Superior temporal gyrus (tissue), 1 donor: ENCODE measurements around the gene RGS19.
"Not testable (repeated sequence)": the region's sequence is repeated elsewhere in the genome, so short reads cannot be mapped to it uniquely, and the experiment has no call there.

Experiments used
- DNase-seq: peaks from one replicate; pipeline ENCODE4 v3.0.0-alpha.2; 2016; ENCODE audit errors: extremely low spot score

The RGS19 gene

GRCh38 chr20:64079273-64080012 lies at the start of gene RGS19:
RGS19 (minus strand) TSS chr20:64079518; CDS start chr20:64076886, 2,632 bp downstream.
- DNase-seq = no peak

GRCh38 chr20:64123517-64123916 lies 44.2 kb upstream of the RGS19 start:
- DNase-seq = not testable (repeated sequence)

GRCh38 chr20:64122927-64123326 lies 43.6 kb upstream of the RGS19 start:
- not testable (repeated sequence) for DNase-seq

GRCh38 chr20:64121586-64121985 lies 42.3 kb upstream of the RGS19 start:
- DNase-seq = no peak

GRCh38 chr20:64119681-64120341 lies 40.5 kb upstream of the RGS19 start:
- no peak for DNase-seq

- DNase-seq = no peak
Observed at GRCh38 chr20:64119301-64119680, 40.0 kb upstream of the RGS19 start.

GRCh38 chr20:64117432-64117777 lies 38.1 kb upstream of the RGS19 start:
- not testable (repeated sequence) for DNase-seq

- DNase-seq = no peak
Observed at GRCh38 chr20:64116541-64117431, 37.5 kb upstream of the RGS19 start.

GRCh38 chr20:64116016-64116415 lies 36.7 kb upstream of the RGS19 start:
- DNase-seq = no peak

GRCh38 chr20:64115171-64115911 lies 36.0 kb upstream of the RGS19 start:
- peak; percentile 47 for DNase-seq

- DNase-seq = no peak
Observed at GRCh38 chr20:64114356-64114971, 35.1 kb upstream of the RGS19 start.

GRCh38 chr20:64113796-64114355 lies 34.6 kb upstream of the RGS19 start:
- DNase-seq = no peak

GRCh38 chr20:64113444-64113775 lies 34.1 kb upstream of the RGS19 start:
- no peak for DNase-seq

- DNase-seq = no peak
Observed at GRCh38 chr20:64112691-64113443, 33.5 kb upstream of the RGS19 start.

GRCh38 chr20:64111841-64112641 lies 32.7 kb upstream of the RGS19 start:
- DNase-seq = peak; percentile 4

- peak; percentile 1 for DNase-seq
Observed at GRCh38 chr20:64110411-64111068, 31.2 kb upstream of the RGS19 start.

- peak; percentile 21 for DNase-seq
Observed at GRCh38 chr20:64109831-64110391, 30.6 kb upstream of the RGS19 start.
